ENCODE results near the gene TUBB. TPM values are rescaled to one million over a fixed set of nuclear protein-coding genes. Genes with fewer than 3 reads are reported as not detected.

TUBB gene
- total and polyA plus RNA-seq, 2 donors (not counting 3 experiments of a cell fraction or from before 2014, with no cell fraction given): 1,276 to 1,408 TPM

- no peaks in the 10 kb centered on the region for H3K79me2 ChIP-seq (ENCODE audit: control insufficient read depth, insufficient read depth, low read length)
- no peak overlapping the region for H3K27ac ChIP-seq (ENCODE audit: insufficient read depth, low read depth, low read length)
- DNase-seq (ENCODE audit: low read depth, low spot score) (no peak), FAIRE-seq (no peak)
- H3K4me2 ChIP-seq (ENCODE audit: insufficient read depth, low read length): no peak overlapping the region
- peaks cover 13% of the 10 kb centered on the region for H3K4me1 ChIP-seq (ENCODE audit: control insufficient read depth, extremely low read depth, insufficient read depth, low read length)
- no peaks in the 10 kb centered on the region for H4K20me1 ChIP-seq (replicated peaks; ENCODE audit: control insufficient read depth, extremely low read depth, insufficient read depth, low read length)
- ChIA-PET CTCF (interaction anchor here (1.7 kb wide), 1 partner anchor 47 kb away, joined by 4 read pairs; no protein-coding TSS in a partner anchor), POLR2A (no interaction called here)
- H3K9me1 ChIP-seq (replicated peaks; ENCODE audit: control insufficient read depth, extremely low read depth, insufficient read depth, low read length): no peaks in the 10 kb centered on the region
- intact Hi-C loops (cut with micrococcal nuclease): no loop called here
- TF ChIP-seq GATA2 (IDR thresholded peaks at IDR 0.05; ENCODE audit: insufficient read depth, insufficient read length, low read depth, low read length): no peak
- no peaks in the 10 kb centered on the region for H3K36me3 ChIP-seq (ENCODE audit: control insufficient read depth in 2 of 2, extremely low read depth in 1 of 2, insufficient read depth in 2 of 2, low read length in 2 of 2)
- H2AFZ ChIP-seq (ENCODE audit: low read depth, low read length): no peak overlapping the region
- H3K9me3 ChIP-seq (replicated peaks; ENCODE audit: control insufficient read depth, insufficient read depth, low read length): no peaks in the 10 kb centered on the region
- no peak overlapping the region for H3K4me3 ChIP-seq (replicated peaks in 1 of 3; ENCODE audit: insufficient read depth in 1 of 3, low read depth in 1 of 3, low read length in 3 of 3)
- BruUV-seq (replicated peaks): no TSS peak
- H3K27me3 ChIP-seq (ENCODE audit: control insufficient read depth in 2 of 2, insufficient read depth in 2 of 2, low read length in 2 of 2): no peaks in the 10 kb centered on the region
- H3K9ac ChIP-seq (replicated peaks; ENCODE audit: extremely low read depth, insufficient read depth, low read length): no peak overlapping the region
- dilution Hi-C loops (cut with MboI; ENCODE audit: extremely low pct_ligation_motif_present, low sequenced_read_pairs): no loop called here
These were observed 54.5 kb downstream of the TUBB start for GRCh38 chr6:30774701-30775100.

Small RNAs within 50 kb of the gene (small RNA-seq; reads per million reads assigned to genes)
- gene RF00019 (ENCODE audit: insufficient read depth, insufficient read length, low read depth, low replicate concordance) (not detected), gene RN7SL353P (ENCODE audit: insufficient read depth, insufficient read length, low read depth, low replicate concordance) (not detected)

Other genes with a start within 250 kb of the TUBB start
- 249 and 271 TPM in 2 replicates for gene HLA-E, start 230.8 kb upstream of the TUBB start, total RNA-seq
- gene HLA-E, start 230.8 kb upstream of the TUBB start, polyA plus RNA-seq: 277 and 298 TPM in 2 replicates
- 87.3 and 103 TPM in 2 replicates for gene GNL1, start 163.9 kb upstream of the TUBB start, total RNA-seq
- gene GNL1, start 163.9 kb upstream of the TUBB start, polyA plus RNA-seq: 58.4 and 63.1 TPM in 2 replicates
- 10.6 and 12.0 TPM in 2 replicates for gene PRR3, start 163.1 kb upstream of the TUBB start, total RNA-seq
- 22.3 and 23.3 TPM in 2 replicates for gene PRR3, start 163.1 kb upstream of the TUBB start, polyA plus RNA-seq
- 55.8 and 60.3 TPM in 2 replicates for gene ABCF1, start 148.9 kb upstream of the TUBB start, total RNA-seq
- gene ABCF1, start 148.9 kb upstream of the TUBB start, polyA plus RNA-seq: 29.0 and 34.0 TPM in 2 replicates
- 75.1 and 88.3 TPM in 2 replicates for gene PPP1R10, start 103.1 kb upstream of the TUBB start, total RNA-seq
- gene PPP1R10, start 103.1 kb upstream of the TUBB start, polyA plus RNA-seq: 19.2 and 20.3 TPM in 2 replicates
- gene MRPS18B, start 102.5 kb upstream of the TUBB start, total RNA-seq: 32.6 and 33.7 TPM in 2 replicates
- gene MRPS18B, start 102.5 kb upstream of the TUBB start, polyA plus RNA-seq: 47.3 and 49.1 TPM in 2 replicates
- 18.4 and 20.2 TPM in 2 replicates for gene ATAT1, start 93.5 kb upstream of the TUBB start, total RNA-seq
- gene ATAT1, start 93.5 kb upstream of the TUBB start, polyA plus RNA-seq: 17.4 and 19.4 TPM in 2 replicates
- 18.5 and 21.0 TPM in 2 replicates for gene C6orf136, start 73.2 kb upstream of the TUBB start, total RNA-seq
- gene C6orf136, start 73.2 kb upstream of the TUBB start, polyA plus RNA-seq: 19.1 and 20.2 TPM in 2 replicates
- 36.3 and 38.2 TPM in 2 replicates for gene DHX16, start 47.3 kb upstream of the TUBB start, total RNA-seq
- gene DHX16, start 47.3 kb upstream of the TUBB start, polyA plus RNA-seq: 62.3 and 66.5 TPM in 2 replicates
- gene PPP1R18, start 33.7 kb upstream of the TUBB start, total RNA-seq: 129 and 136 TPM in 2 replicates
- gene PPP1R18, start 33.7 kb upstream of the TUBB start, polyA plus RNA-seq: 167 and 173 TPM in 2 replicates
- gene NRM, start 29.4 kb upstream of the TUBB start, total RNA-seq: 28.5 and 32.2 TPM in 2 replicates
- gene NRM, start 29.4 kb upstream of the TUBB start, polyA plus RNA-seq: 33.8 and 36.7 TPM in 2 replicates
- gene MDC1, start 3.1 kb upstream of the TUBB start, total RNA-seq: 42.3 and 43.6 TPM in 2 replicates
- 15.6 and 16.8 TPM in 2 replicates for gene MDC1, start 3.1 kb upstream of the TUBB start, polyA plus RNA-seq
- gene FLOT1, start 22.3 kb downstream of the TUBB start, total RNA-seq: 141 and 145 TPM in 2 replicates
- gene FLOT1, start 22.3 kb downstream of the TUBB start, polyA plus RNA-seq: 146 and 154 TPM in 2 replicates
- 163 and 170 TPM in 2 replicates for gene IER3, start 24.2 kb downstream of the TUBB start, total RNA-seq
- 344 and 468 TPM in 2 replicates for gene IER3, start 24.2 kb downstream of the TUBB start, polyA plus RNA-seq
- 17.7 and 22.9 TPM in 2 replicates for gene DDR1, start 164.2 kb downstream of the TUBB start, total RNA-seq
- 8.8 and 10.6 TPM in 2 replicates for gene DDR1, start 164.2 kb downstream of the TUBB start, polyA plus RNA-seq
- gene GTF2H4, start 187.9 kb downstream of the TUBB start, total RNA-seq: 51.0 and 52.6 TPM in 2 replicates
- 40.5 and 40.8 TPM in 2 replicates for gene GTF2H4, start 187.9 kb downstream of the TUBB start, polyA plus RNA-seq
- 32.5 and 34.3 TPM in 2 replicates for gene VARS2, start 193.9 kb downstream of the TUBB start, total RNA-seq
- 17.8 TPM in 2 replicates for gene VARS2, start 193.9 kb downstream of the TUBB start, polyA plus RNA-seq
- gene SFTA2, start 211.8 kb downstream of the TUBB start, total RNA-seq: not detected in 2 replicates
- not detected in 2 replicates for gene SFTA2, start 211.8 kb downstream of the TUBB start, polyA plus RNA-seq
- not detected in 2 replicates for gene MUCL3, start 220.6 kb downstream of the TUBB start, total RNA-seq
- gene MUCL3, start 220.6 kb downstream of the TUBB start, polyA plus RNA-seq: not detected in 2 replicates